NB4 (cell line): Measurements from ENCODE around the gene PLXNB2.

Experiments
- DNase-seq: peaks from one replicate; pipeline ENCODE4 v3.0.0; 2010; ENCODE audit warnings: low read depth
- H3K4me3 ChIP-seq: one replicate; pipeline ENCODE4 v1.5.1; 2011; ENCODE audit warnings: mild to moderate bottlenecking, low read depth, low read length, moderate library complexity
- MYC ChIP-seq: IDR thresholded peaks from 2 replicates; pipeline ENCODE4 v1.6.1; 2011; ENCODE audit warnings: low read depth, low read length
- POLR2A ChIP-seq: IDR thresholded peaks from 2 replicates; pipeline ENCODE4 v1.6.1; 2011; ENCODE audit warnings: mild to moderate bottlenecking; ENCODE audit not compliant: insufficient read length; ENCODE audit errors: extremely low read depth
- TF ChIP-seq, protein P1 (sequence below): IDR thresholded peaks from 2 replicates; pipeline ENCODE4 v1.6.1; 2011; ENCODE audit warnings: low read depth, low read length
- TF ChIP-seq, protein P2 (sequence below): IDR thresholded peaks from one replicate; pipeline ENCODE4 v1.5.1; 2012; ENCODE audit warnings: low read depth, low read length

PLXNB2 gene

DNA sequence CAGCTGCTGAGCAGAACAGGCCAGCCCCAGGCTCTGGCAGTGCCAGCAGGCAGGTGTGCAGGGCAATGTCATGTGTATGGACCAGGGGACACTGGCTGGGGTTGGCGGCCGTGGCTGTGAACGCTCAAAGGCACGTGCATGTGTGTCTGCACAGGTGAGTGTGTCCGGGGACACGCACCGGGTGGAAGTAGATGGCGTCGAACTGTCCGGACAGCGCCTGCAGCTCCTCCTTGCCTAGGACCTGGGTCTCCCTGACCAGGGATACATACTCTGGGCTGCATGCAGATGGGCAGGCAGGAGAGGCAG, 57.2 kb downstream of the PLXNB2 start:
- DNase-seq, result no peak
- TF ChIP-seq, protein P1, sequence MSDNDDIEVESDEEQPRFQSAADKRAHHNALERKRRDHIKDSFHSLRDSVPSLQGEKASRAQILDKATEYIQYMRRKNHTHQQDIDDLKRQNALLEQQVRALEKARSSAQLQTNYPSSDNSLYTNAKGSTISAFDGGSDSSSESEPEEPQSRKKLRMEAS, result no peak
- TF ChIP-seq MYC (no peak), POLR2A (no peak)
- TF ChIP-seq, protein P2, sequence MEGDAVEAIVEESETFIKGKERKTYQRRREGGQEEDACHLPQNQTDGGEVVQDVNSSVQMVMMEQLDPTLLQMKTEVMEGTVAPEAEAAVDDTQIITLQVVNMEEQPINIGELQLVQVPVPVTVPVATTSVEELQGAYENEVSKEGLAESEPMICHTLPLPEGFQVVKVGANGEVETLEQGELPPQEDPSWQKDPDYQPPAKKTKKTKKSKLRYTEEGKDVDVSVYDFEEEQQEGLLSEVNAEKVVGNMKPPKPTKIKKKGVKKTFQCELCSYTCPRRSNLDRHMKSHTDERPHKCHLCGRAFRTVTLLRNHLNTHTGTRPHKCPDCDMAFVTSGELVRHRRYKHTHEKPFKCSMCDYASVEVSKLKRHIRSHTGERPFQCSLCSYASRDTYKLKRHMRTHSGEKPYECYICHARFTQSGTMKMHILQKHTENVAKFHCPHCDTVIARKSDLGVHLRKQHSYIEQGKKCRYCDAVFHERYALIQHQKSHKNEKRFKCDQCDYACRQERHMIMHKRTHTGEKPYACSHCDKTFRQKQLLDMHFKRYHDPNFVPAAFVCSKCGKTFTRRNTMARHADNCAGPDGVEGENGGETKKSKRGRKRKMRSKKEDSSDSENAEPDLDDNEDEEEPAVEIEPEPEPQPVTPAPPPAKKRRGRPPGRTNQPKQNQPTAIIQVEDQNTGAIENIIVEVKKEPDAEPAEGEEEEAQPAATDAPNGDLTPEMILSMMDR, result no peak
- peak overlapping the region; percentile 72 for H3K4me3 ChIP-seq

DNA sequence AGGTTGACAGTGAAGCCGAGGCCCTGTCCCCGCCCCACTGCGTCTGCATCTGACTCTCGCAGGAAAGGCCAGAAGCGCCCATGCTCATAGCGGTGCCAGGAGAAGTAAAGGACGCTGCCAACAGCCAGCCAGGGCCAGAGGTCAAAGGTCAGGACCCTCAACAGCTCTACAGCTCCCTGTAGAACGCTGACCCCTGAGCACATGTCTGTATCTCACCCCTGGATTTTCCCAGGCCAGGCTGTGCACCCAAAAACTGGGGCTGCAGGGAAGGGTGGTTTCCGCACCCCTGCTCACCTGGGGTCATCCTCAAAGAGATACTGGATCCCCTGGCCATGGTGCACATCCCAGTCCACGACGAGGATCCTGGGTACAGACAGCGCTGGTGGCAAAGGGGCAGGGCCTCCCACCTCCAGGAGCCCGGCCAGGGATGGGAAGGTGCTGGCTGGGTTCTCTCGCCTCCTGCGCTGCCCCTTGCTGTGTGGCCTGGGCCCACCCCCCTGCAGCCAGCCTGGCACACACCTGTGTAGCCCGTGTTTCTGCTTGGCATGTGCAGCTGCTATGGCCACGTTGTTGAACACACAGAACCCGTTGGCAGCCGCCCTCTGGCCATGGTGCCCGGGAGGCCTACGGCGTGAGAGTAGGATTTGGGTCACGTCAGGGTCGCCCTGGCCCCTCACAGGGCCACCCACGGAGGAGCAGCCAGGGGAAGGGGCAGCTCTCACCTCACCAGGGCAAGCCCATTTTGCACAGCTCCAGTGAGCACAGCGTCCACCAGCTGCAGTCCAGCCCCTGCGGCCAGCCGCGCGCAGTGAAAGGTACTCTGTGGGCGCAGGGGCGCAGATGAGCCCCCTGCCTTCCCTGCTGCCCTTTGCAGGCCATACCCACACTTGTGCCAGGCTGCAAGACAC, 57.9 kb downstream of the PLXNB2 start:
- TF ChIP-seq POLR2A, result no peak
- TF ChIP-seq, protein P2, result no peak
- TF ChIP-seq, protein P1, result no peak
- no peak for TF ChIP-seq MYC
- DNase-seq, result no peak
- peak overlapping the region; percentile 72 for H3K4me3 ChIP-seq

DNA sequence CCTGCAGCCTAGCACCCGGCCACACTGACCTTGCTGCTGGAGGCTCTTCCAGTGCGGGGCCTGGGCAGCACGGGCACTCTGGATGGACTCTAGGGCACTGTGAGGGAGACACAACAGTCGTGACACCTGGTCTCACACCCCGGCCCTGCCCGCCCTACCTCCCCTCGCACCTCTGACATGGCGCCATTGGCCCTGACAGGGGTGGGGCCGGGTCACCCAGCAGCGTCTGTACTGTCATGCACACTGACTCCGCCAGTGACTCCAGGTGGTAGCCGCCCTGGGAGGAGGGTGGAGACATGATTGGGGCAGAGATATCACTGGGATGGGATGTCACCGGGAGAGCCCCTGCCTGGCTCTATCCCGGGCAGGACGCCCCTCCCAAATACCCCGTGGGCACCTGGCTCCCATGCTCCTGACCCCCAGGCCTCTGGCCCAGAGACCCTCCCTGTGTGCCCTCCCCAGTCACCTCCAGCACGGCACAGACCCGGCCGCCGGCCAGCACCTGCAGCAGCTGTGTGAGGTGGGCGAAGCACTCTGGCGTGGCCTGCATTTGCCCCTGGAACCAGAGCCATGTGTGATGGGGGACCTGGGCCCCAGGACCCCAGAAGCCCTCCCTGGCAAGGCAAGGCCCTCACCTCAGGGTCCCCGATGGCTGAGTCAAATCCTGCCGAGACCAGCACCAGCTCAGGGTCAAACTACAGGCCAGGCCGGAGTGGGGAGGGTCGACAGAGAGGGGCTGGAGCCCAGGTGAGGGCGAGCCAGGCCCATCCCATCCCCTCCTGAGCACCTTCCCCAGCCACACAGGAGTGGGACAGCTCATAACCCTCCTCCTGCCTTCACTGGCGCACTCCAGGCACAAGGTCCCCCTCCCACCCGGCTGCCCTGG, 59.0 kb downstream of the PLXNB2 start:
- no peak for DNase-seq
- H3K4me3 ChIP-seq, result no peak overlapping the region
- TF ChIP-seq POLR2A (no peak), MYC (no peak)
- TF ChIP-seq, protein P1, result no peak
- TF ChIP-seq, protein P2, result no peak

DNA sequence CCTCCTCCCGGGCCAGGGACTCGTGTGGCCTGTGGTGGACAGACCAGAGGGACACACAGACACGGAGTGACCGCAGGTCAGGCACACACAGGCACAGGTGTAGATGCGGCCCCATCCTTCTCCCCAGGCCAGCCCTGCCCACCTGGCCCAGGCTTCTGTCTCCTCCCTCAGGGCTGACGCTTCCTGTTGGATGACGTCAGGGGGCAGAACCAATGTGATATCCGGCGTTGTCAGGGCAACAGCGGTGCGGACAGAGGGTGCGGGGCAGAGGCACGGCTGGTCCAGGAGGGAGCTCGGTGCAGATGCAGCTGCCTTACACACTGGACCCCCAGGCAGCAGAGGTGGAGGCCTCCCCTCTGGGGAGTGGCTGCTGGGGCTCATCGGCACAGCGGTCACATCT, 59.7 kb downstream of the PLXNB2 start:
- TF ChIP-seq, protein P1, result no peak
- TF ChIP-seq, protein P2, result no peak
- TF ChIP-seq MYC (no peak), POLR2A (no peak)
- DNase-seq, result no peak
- no peak overlapping the region for H3K4me3 ChIP-seq

DNA sequence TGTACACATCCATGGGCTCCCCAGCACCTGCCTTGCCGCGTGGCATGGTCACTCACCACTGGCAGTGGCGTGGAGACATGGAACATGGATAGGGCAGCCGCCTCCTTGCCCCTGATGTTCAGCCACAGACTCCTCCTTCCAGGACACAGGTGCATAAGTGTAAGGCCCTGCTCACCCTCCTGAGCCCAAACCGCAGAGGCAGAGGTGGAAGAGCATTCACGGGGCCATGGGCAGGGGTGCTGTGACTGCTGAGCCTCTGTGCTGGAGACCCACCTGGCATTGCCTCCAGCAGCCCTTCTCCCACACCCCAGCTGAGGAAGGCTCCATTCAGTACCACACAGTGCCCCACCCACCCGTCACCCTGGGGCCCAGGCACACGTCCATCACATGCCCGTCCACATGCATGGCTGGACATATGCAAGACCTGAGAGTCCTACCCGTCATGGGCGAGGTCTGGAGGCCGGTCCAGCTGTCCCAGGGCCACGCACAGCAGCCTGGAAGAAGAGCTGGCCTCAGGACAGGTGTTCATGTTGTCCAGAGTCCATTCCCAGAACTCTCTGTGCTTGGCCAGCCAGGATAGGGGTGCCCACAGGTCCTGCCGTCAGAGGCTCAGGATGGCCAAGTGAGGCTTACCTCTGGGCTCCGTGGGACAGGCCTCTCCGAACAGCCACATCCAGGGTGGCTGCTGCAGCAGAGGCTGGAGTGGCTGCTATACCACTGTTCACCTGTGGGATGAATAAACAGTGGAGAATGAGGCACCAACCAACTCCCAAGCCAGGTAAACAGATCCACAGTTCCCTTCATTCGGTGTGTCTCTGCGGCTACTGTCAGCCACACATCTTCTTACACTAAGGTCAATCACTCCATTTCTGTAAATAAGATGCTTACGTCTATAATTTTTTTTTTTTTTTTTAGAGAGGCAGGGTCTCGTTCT, 60.9 kb downstream of the PLXNB2 start:
- H3K4me3 ChIP-seq, result no peak overlapping the region

More for the DNA sequence above, 60.9 kb downstream of the PLXNB2 start:
- TF ChIP-seq MYC, result no peak
- TF ChIP-seq, protein P1, result no peak
- TF ChIP-seq, protein P2, result no peak
- TF ChIP-seq POLR2A, result no peak
- no peak for DNase-seq
